Transverse colon (tissue), 4 donors: ENCODE measurements around the gene GGA1.

Experiments
- CTCF ChIP-seq, 5 experiments: fragments of 200-600 bp in 3 of 5; fragments of 450-650 bp in 2 of 5; sonication (generic) in 3 of 5; IDR thresholded peaks; 1 replicate in 2 of 5; 2 replicates in 3 of 5; pipeline ENCODE4 v1.5.1; 2016 to 2017; ENCODE audit warnings: antibody characterized with exemption in 5 of 5, inconsistent platforms in 3 of 5, mild to moderate bottlenecking in 2 of 5, moderate library complexity in 1 of 5
- POLR2AphosphoS5 ChIP-seq, 3 donors: sonication (generic); formaldehyde crosslinking; IDR thresholded peaks; one replicate each; pipeline ENCODE4 v1.6.1; 2016; ENCODE audit warnings: antibody characterized with exemption in 3 of 3

GRCh38 chr22:37626556-37627075, 18.0 kb downstream of the GGA1 start:
- TF ChIP-seq POLR2AphosphoS5 (IDR thresholded peaks at IDR 0.05) (no peak), CTCF (IDR thresholded peaks at IDR 0.05) (no peak)
